LNCAP (cell line): ENCODE data around the gene RCAN1.
A peak's percentile ranks its signal among the peaks of the same experiment; 100 is the strongest.

ENCODE experiments used
- CTCF ChIP-seq: fragments of 450-650 bp; IDR thresholded peaks from 2 replicates; pipeline ENCODE4 v1.5.1; 2017; ENCODE audit warnings: mild to moderate bottlenecking

RCAN1 gene

GRCh38 chr21:34511787-34512455 lies 103.0 kb downstream of the RCAN1 start, which contains the start of gene KCNE1:
Gene KCNE1 (minus strand): TSS chr21:34512210. CDS start chr21:34449634, 62,576 bp downstream.
- TF ChIP-seq CTCF = no peak

- no peak for TF ChIP-seq CTCF
Measured at GRCh38 chr21:34511181-34511580, 103.7 kb downstream of the RCAN1 start.

GRCh38 chr21:34510148-34511142 lies 104.5 kb downstream of the RCAN1 start:
- TF ChIP-seq CTCF = peak; percentile 42

- peak; percentile 17; the same call in 1 of the 2 replicates for TF ChIP-seq CTCF
Measured at GRCh38 chr21:34509151-34509550, 105.8 kb downstream of the RCAN1 start.

- TF ChIP-seq CTCF = no peak
Measured at GRCh38 chr21:34504595-34504994, 110.3 kb downstream of the RCAN1 start.

- no peak for TF ChIP-seq CTCF
Measured at GRCh38 chr21:34502480-34503106, 112.3 kb downstream of the RCAN1 start.

- no peak for TF ChIP-seq CTCF
Measured at GRCh38 chr21:34501716-34502115, 113.2 kb downstream of the RCAN1 start.
